NCI-H1930 (cell line): Measurements from ENCODE around the gene SLC7A5.
"Not testable (repeated sequence)": the region's sequence is repeated elsewhere in the genome, so short reads cannot be mapped to it uniquely, and the experiment has no call there.

Experiments
- DNase-seq, 2 experiments: peaks; one replicate each; lab custom pipeline; 2025; lab: John Stamatoyannopoulos, UW

SLC7A5 gene

DNA sequence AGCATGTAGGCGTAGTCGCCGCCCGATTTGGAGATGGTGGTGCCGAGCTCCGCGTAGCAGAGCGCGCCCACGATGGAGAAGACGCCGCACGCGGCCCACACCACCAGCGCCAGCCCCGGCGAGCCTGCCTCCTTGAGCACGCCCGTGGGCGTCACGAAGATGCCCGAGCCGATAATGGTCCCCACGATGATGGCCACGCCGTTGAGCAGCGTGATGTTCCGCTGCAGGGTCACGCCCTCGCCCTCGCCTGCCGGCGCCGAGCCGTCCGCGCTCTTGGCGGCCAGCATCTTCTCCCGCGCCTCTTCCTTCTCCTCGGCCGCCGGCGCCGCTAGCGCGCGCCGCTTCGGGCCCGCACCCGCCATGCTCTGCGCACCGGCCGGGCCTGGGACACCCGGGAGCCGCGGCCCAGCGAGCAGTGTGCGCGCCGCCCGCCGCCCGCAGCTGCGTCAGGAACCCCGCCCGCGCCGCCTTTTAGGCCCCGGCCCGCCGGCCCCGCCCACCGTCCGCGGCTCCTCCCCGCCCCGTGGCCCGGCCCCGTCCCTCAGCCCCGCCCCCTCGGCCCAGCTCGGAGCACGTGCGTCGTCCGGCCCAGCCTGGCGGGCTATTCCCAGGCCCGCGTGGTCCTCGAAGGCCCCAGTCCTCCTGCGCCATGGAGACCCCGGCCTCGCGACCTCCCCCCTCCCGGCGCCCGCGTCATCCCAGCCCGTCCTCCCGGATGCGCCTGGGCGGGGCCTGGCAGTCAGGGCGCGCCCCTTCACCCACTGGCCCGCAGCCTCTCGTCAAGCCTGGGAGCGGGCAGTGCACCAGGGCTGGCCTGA is at the start of gene SLC7A5:
Gene SLC7A5 (minus strand): TSS at position 447 of the 818 bp plus-strand sequence. CDS start 85 bp downstream, at position 362.
- peak; percentile 60 to 69 for DNase-seq

DNA sequence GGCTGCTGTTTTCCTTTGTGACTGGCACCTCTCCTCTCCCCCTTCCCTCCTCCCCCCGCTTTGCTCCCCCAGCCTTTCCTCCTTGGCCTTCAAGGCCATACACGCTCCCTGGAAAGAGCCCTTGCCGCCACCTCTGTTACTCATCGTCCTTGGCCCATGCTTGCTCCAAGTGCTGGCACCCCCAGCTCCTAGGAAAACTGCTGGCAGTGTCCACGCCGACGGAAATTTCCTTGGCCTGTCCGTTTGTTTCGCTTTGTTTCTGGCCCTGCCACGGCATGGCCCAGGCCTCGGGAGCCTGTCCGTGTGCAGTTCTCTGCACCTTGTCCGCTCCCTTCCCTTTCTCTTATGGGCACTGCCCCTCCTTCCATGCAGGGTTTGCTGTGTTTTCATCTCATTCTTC is 49.0 kb upstream of the SLC7A5 start:
- DNase-seq: no peak

DNA sequence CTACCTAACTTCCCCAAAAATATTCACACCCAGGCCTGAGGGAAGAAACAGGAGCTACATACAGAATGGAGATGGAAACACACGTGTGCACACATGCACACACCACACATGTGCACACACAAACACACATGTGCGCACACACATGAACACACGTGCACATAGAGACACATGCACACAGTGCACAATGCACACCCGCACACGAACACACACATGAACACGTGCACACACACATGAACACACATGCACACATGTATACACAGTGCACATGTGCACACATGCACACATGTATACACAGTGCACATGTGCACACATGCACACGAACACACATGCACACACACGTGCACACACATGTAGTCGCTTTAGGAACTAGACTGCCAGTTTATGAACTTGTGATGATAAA is 48.2 kb upstream of the SLC7A5 start:
- DNase-seq: no peak

DNA sequence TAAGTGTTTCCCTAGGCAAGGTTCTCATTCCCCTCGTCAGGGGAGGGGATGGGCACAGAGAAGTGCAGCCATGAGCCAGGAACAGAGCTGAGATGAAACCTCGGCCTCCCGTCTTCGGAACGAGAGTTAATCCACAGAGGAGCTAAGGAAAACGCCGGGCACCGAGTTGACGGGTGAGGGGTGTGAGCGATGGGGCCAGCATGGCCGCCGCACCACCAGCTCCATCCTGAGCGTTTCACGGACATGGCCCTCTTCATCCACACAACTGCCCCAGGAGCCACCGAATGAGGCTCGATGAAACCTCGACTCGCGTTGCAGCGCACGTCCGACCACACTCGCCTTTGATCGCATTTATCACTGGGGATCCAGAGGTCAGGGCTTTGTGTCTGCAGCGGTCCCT is 45.5 kb upstream of the SLC7A5 start:
- DNase-seq: no peak

DNA sequence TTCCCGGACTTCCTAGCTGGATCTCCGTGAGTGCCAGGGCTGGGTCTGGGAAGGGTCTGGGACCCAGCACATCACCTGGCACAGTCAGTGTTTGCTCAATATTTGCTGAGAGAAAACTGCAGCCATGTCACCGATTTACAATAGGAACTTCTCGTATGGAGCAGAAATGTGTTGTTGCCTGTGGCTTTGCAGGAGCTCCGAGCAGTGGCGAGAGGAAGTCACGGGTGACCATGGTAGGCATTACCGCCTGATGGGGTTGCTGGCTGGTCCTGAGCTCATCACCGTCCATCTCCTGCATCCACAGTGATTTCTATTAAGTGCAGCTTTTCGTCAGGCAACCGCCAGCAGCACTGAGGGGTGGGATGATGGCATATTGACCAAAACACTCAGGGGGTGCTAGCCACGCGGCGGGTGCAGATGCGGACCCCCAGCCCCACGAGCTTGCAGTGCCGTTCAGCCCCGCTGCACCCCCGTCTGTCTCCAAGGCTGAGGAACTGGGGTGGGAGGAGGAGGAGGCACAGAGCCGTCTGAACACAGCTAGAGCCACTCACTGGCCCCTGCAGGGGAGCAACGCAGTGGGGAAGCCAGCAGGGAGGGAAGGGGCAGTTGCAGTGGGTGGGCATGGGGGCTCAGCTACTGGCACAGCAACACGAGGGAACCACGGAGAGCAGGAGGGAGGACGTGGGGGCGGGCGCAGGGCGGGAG is 44.9 kb upstream of the SLC7A5 start:
- not testable (repeated sequence) for DNase-seq

DNA sequence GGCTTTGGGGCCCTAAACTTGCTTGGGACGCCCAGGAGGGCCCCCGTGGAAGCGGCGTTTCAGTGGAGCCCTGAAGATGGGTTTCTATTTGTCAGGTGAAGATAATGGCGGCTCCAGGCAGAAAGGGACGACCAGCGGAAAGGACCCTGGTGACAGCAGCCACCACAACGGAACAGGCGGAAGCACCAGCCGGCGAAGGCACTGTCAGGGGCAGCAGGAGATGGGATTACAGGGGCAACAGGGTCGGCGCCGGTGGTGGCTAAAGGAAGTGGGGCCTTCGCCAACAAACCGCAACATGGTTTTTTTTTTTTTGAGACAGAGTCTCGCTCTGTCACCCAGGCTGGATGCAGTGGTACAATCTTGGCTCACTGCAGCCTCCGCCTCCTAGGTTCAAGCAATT is 43.4 kb upstream of the SLC7A5 start:
- not testable (repeated sequence) for DNase-seq

DNA sequence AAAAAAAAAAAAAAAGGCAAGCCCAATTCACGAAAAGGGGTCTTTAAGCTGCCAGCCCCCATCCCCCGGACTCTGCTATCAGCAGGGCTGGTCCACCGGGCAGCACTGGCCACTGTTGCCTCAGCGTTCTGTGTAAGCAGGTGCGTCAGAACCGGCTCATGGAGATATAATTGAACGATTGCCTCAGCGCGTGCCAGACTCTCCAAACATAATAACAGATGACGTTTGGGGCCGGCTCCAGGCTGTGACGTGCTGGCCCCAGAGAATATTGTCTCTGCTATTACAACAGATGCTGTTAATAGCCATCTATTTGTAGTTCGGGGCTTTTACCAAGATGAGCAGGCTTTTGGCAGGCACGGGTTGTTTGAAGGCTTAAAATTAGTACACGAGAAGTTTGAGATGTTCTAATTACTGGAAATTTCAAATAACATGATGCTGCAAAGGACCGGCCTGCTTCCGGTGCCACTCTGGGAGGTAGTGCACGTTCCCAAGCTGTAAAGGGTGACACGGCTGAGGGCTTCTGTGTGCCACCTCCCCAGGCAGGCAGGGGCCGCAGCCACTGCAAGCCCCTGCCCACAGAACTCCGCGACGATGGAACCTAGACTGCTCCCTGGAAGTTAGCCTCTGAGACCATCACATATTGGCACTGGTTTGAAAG is 41.9 kb upstream of the SLC7A5 start:
- DNase-seq: peak; percentile 64 to 66

DNA sequence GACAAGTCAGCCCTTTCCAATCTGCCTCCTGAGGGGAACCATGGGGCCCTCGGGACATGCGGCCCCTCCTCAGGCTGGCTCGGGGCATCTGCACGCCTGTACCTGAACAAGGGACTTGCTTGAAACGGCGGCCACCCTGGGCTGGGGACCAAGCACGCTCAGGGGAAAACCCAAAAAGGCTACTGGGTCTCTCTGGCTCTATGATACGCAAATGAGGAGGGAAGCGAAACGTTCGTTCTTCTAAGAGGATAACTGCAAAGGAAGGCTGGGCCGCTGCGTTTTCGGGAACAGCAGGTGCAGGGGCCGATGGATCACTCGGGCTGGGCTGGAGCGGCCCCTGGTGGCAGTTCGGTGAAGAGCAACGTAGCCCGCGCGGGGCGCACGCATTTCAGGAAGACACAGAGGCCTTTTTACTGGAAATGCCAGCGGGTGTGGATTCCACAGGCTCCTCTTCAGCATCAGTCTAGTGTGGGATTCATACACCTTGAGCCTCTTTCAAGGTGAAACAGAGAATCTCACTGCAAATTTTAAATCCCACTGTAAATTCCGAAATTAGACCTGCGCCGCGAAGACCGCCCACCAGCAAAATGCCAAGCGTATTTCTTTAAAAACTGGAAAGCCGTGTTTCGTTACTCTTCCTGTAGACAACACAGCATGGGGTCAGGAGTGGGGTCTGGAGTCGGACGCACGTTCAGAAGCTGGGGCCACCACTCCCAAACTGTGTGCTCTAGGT is 40.1 kb upstream of the SLC7A5 start:
- DNase-seq: not testable (repeated sequence)

DNA sequence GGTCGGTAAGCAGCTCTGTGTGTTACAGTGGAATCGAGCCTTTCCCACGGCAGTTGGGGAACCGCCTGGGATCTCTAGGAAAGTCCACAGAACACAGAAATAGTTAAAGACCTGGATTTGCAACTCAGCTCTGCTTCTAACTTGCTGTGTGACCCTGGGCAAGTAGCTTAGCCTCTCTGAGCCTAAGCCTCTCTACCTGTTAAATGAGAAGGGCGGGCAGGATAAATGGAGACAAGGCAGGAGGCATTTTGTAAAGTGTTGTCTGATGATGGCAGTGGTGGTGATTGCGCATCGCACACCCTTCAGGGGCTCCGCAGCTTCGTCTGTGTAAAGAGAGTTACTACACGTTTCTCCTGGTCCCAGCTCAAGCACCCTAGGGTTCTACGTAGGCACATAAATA is 38.8 kb upstream of the SLC7A5 start:
- not testable (repeated sequence) for DNase-seq

DNA sequence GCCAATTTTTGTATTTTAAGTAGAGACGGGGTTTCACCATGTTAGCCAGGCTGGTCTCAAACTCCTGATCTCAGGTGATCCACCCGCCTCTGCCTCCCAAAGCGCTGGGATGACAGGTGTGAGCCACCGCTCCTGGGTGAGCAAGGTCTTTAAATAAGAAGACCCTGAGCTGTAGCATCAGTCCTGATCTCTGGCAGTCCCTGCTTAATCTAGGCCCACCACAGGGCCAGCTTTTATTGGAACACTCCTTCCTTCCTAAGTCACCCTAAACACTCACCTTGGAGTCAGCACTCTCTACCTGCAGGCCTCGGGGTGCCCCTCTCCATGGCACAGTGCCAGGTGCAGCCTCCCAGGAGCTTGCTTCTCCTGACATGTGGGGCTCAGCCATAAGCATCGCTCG is 36.2 kb upstream of the SLC7A5 start:
- DNase-seq: not testable (repeated sequence)

DNA sequence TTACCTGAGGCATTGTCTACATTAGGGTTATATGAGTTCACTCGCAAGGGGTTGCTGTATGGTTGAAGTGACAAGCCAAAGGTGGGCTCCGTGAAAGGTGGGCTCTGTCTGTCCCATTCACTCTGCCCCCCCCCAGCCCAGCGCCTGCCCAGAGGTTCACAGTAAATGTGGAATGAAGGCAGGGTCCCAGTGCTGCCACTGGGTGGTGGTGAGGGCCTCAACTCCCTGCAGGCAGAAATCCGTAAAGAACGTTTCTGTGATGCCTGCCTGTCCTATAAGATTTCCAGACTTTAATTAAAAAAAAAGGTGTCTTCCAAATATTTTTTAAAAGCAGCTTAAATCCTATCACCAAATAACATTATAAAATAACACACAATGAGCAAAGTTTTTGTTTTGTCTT is 35.7 kb upstream of the SLC7A5 start:
- DNase-seq: not testable (repeated sequence)

DNA sequence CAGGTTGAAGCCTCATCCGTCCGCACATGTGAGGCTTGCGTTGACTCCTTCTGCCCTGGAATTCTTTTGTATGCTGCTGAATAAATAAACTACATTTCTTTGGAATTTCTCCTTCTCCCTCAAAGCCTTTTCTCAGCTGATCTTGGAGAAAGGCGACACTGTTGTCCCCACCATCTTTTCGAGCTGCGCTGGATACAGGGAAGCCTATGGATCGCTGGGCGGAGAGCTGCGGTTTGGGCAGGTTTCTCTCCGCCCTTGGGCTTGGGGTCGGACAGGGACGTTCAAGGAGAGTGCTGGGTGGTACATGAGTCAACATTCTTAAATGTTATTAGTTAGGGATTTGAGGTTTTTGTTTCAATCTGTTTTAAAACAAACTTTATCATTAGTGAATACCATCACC is 31.2 kb upstream of the SLC7A5 start:
- not testable (repeated sequence) for DNase-seq

DNA sequence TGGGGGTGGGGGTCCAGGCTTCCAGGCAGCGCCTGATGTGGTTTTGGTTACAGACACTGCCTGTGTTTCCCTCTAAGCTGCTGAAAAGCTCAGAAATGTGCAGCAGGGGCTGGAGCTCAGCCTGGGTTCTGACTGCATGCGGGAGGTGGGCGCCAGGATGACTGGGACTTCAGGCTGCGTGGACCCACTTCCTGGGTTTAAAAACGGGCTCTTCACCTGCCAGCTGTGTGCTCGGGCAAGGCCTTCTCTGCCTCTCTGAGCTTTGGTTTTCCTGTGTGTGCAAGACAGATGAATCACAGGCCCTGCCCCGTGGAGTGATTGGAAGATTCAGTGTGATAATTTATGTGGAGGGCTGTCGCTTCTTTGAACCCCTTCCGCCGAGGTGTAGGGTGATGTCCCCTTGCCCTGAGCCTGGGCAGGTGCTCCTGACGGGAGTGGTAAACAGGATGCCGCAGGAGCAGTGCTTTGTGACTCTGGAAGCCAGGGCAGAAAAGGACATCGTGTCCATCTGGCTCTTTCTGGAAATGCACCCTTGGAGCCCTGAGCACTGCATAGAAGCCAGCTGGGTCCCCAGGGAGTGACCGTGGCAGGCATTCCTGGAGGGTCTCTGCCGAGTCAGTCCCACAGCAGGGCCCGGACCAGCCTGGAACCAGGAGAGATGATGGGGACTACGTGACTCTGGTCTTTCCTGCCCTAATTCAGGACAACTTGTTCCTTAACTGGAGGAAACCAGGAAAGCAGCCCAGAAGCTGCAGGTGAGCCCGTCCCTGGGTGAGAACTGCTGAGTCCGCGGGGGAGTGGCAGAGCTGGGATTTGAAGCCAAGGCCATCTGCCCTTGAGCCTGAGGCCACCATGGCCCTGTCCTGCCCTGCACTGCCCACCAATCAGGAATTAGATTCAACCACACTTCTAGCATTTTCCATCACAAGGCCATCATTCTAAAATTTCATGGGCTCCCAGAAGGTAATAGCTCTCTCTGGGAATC is 28.5 kb upstream of the SLC7A5 start:
- no peak for DNase-seq

DNA sequence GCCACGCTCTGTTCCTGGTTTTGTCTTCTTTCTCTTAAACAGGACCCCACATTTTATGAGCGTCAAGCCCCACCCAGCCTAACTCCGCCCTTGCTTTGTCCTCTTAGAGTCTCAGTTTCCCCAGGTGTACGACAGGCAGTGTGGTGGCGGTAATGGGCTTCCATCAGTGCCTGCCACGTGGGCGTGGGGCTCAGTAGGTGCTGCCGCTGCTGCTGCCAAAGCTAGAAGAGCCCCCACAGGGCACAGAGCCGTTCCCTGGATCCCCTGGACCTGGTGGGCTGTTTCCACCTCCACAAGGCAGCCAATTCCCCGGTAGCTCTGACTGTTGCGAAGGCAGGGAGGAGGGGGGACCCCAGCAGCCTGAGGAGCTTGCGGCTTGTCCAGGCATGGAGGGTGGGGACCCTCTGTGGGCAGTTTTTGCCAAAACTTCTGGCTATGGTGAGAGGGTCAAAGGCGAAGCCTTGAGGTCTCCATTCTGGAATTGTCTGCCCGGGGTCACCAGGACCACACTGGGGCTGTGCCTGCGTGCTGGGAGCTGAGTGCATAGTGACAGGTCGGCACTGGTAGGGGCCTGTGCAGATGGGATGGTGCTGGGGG is 27.7 kb upstream of the SLC7A5 start:
- not testable (repeated sequence) for DNase-seq

DNA sequence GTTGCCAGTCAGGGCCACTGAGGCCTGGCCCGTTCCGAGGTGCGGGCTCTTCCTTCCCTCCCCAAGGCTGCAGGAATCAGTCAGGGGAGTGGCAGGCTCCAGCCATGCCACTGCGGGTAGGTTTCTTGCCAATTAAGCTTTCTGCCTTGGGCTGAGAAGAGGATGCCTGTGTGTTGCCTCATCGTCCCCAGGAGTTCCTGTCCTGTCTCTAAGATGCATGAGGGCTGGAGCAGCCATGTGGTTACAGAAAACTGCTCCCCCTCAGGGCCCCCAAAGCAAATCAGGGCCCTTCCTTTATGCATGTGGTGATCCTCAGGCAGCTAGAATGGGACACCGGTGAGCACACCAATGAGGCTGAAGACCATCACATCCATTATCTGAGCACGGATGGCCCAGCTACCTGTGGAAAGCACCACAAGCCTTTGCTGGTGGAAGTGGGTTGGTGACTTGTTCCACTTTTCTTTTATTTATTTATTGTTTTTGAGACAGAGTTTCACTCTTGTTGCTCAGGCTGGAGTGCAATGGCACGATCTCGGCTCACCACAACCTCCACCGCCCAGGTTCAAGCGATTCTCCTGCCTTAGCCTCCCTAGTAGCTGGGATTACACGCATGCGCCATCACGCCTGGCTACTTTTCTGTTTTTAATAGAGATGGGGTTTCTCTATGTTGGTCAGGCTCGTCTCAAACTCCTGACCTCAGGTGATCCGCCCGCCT is 27.0 kb upstream of the SLC7A5 start:
- not testable (repeated sequence) for DNase-seq

DNA sequence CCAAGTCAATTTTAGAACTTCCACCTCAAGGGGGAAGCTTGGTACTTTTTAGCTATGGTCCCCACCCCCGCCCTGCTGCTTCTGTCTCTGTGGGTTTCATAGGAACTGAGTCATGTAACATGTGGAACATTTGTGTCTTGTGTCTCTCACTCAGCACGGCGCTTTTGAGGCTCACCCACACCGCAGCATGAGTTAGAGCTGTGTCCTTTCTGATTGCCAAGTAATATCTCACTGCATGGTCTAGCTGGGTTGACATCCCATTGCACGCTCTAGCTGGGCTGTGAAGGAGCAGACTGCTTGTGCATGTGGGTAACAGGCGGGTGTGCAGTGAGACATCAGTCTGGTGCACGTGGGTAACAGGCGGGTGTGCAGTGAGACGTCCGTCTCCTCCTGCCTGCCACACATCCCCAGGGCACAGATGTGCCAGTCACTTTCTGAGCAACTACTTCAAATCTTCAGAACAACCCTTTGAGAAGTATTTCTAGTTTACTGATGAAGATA is 26.4 kb upstream of the SLC7A5 start:
- no peak for DNase-seq

DNA sequence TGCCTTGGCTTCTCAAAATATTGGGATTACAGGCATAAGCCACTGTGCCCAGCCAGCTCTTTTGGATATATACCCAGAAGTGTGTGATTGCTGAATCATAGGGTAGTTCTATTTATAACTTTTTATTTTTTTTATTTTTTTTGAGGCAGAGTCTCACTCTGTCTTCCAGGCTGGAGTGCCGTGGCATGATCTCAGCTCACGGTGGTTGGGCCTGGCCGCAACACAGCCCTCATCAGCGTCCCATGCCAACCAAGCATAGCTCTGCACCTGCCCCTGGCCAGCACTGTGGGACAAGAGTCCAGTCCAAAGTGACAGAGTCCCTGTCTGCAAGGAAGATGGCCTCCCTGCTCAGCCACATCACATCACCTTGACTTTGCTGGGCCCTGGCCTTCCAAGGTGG is 24.7 kb upstream of the SLC7A5 start:
- not testable (repeated sequence) for DNase-seq

DNA sequence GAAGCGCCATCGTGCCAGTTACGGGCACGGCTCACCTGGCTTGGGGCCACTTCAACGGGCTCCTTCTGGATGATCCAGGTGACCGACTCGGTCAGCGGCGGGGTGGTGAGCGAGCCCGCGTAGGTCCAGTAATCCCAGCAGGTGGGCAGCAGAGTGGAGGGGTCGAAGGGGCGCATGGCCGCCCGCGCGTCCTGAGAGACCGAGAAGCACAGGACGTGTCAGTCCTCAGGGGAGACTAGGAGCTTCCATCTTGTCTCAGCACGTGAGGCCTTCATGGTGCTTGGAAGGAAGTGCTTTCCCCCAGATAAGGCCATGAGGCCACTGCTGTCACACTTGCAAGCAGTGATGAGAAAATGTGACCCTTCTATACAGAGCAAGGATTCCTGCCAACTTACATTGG is 22.5 kb upstream of the SLC7A5 start:
- no peak for DNase-seq

DNA sequence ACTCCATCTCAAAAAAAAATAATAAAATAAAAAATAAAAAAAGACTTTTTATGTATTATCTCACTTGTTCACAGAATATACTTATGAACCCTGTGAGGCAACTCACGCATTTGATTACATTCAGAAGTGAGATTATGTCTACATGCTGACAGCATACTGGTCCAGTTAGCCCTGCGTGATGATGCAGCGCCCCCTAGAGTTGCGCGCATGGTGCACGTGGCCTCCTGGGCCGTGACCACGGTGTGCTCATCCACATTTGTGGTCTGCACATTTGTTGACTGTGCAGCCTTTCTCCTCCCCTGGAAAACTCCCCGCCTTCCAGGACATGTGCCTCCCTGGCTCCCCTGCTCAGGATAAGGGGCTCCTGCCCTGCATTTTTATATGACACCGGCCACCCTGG is 20.5 kb upstream of the SLC7A5 start:
- DNase-seq: not testable (repeated sequence)

DNA sequence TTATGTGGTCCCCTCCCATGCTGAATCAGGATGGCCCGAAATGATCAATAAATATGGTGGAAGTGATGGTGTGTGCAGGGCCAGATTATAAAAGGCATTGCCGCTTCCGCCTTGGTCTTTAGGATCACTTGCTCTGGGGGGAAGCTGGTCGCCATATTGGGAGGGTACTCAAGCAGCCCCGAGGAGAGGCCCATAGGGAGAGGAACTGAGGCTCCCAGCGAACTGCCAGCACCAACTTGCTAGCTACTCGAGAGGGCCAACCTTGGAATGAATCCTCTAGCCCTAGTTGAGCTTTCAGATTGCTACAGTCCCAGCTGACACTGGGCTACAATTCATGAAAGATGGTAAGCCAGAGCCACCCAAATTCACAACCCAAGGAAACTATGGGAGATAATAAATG is 19.0 kb upstream of the SLC7A5 start:
- not testable (repeated sequence) for DNase-seq
